HG03575 (cell line): ENCODE measurements around the gene UCN2.

Source experiments
- ATAC-seq: cut with Tn5 transposase; IDR thresholded peaks from one replicate; pipeline ENCODE4 v1.9.1; 2021; ENCODE audit not compliant: unreplicated experiment, insufficient number of reproducible peaks, low FRiP score; ENCODE audit errors: extremely low read depth

Gene UCN2

GRCh38 chr3:48516571-48516970 lies 47.0 kb downstream of the UCN2 start:
- ATAC-seq: no peak

- ATAC-seq: no peak
Observed at GRCh38 chr3:48514431-48515227, 49.0 kb downstream of the UCN2 start.
